HCT116 (cell line): ENCODE results near the gene DPF3. TPM values are rescaled to one million over a fixed set of nuclear protein-coding genes. Genes with fewer than 3 reads are reported as not detected.

Experiments used
- ATAC-seq: fragments of 200-7000 bp; cut with Tn5 transposase; 2 replicates; pipeline ENCODE4 v1.9.1; 2020; ENCODE audit warnings: mild to moderate bottlenecking, moderate library complexity
- BruUV-seq: library from RNA; stranded (reverse); fragments of 400-500 nt; replicated peaks from 2 replicates; lab custom pipeline; 2021; lab: Mats Ljungman, UMichigan
- CTCF ChIA-PET: fragments of 300-600 bp; sonication (Branson Sonifier 250); formaldehyde crosslinking; loops from one replicate; lab custom pipeline; 2021; ENCODE audit warnings: antibody characterized with exemption; lab: Charles Lee
- POLR2A ChIA-PET: fragments of 300-600, 350-600 bp; sonication (Branson Sonifier 250); formaldehyde crosslinking; loops from one replicate; lab custom pipeline; 2021; ENCODE audit warnings: antibody characterized with exemption; lab: Charles Lee
- RAD21 ChIA-PET, 2 experiments: fragments of 300-600 bp; sonication (Branson Sonifier 250); formaldehyde crosslinking; loops; one replicate each; lab custom pipeline; 2023; ENCODE audit warnings: low total read pairs in 2 of 2; ENCODE audit not compliant: uncharacterized antibody in 2 of 2, unreplicated experiment in 2 of 2, low non-redundant PET in 1 of 2; lab: Charles Lee
- DNase-seq: peaks from one replicate; pipeline ENCODE4 v3.0.0-alpha.2; 2010; ENCODE audit warnings: low read depth, low spot score
- H2AFZ ChIP-seq: fragments of 200-600 bp; shearing (Covaris generic), sonication (generic); 2 replicates; pipeline ENCODE4 v1.6.1; 2017; ENCODE audit warnings: low read depth, mixed run types, mixed read lengths, antibody characterized with exemption, low read length; ENCODE audit not compliant: poor library complexity, severe bottlenecking
- H3K27ac ChIP-seq: 2 replicates; pipeline ENCODE4 v1.5.1; 2012; ENCODE audit warnings: low read depth, low read length
- H3K27me3 ChIP-seq: fragments of 200-600 bp; sonication (generic); 2 replicates; pipeline ENCODE4 v1.6.1; 2016; ENCODE audit warnings: mixed run types, low read length, mixed read lengths; ENCODE audit not compliant: insufficient read depth
- H3K36me3 ChIP-seq, 2 experiments: fragments of 200-500 bp in 1 of 2; fragments of 200-600 bp in 1 of 2; sonication (Bioruptor generic) in 1 of 2; sonication (generic) in 1 of 2; 2 replicates each; pipeline versions ENCODE4 v1.5.1 to v1.6.1; 2014 to 2016; ENCODE audit warnings: low read length in 2 of 2, inconsistent platforms in 1 of 2, mixed read lengths in 1 of 2, mixed run types in 1 of 2; ENCODE audit not compliant: insufficient read depth in 2 of 2, control insufficient read depth in 1 of 2
- H3K4me1 ChIP-seq, 2 experiments: fragments of 200-600 bp in 1 of 2; sonication (generic) in 1 of 2; 2 replicates each; pipeline versions ENCODE4 v1.5.1 to v1.6.1; 2012 to 2017; ENCODE audit warnings: low read length in 2 of 2, inconsistent platforms in 1 of 2, mild to moderate bottlenecking in 1 of 2, mixed read lengths in 1 of 2, mixed run types in 1 of 2, moderate library complexity in 1 of 2; ENCODE audit not compliant: insufficient read depth in 2 of 2, control insufficient read depth in 1 of 2
- H3K4me2 ChIP-seq: fragments of 200-600 bp; sonication (generic); 2 replicates; pipeline ENCODE4 v1.6.1; 2017; ENCODE audit warnings: mixed run types, low read length, mixed read lengths
- H3K4me3 ChIP-seq, 2 experiments: fragments of 200-600 bp in 1 of 2; sonication (generic) in 1 of 2; replicated peaks in 1 of 2; 2 replicates each; pipeline ENCODE4 v1.5.1; 2011 to 2016; ENCODE audit warnings: low read length in 2 of 2, control low read depth in 1 of 2, low read depth in 1 of 2, mild to moderate bottlenecking in 1 of 2, mixed read lengths in 1 of 2, mixed run types in 1 of 2
- H3K79me2 ChIP-seq: fragments of 200-600 bp; sonication (generic); 2 replicates; pipeline ENCODE4 v1.6.1; 2017; ENCODE audit warnings: mild to moderate bottlenecking, mixed run types, low read length, moderate library complexity, mixed read lengths; ENCODE audit not compliant: insufficient read depth
- H3K9ac ChIP-seq: fragments of 200-600 bp; sonication (generic); 2 replicates; pipeline ENCODE4 v1.6.1; 2016; ENCODE audit warnings: low read length, mixed read lengths
- H3K9me2 ChIP-seq: fragments of 200-600 bp; sonication (generic), shearing (Covaris generic); 2 replicates; pipeline ENCODE4 v1.6.1; 2017; ENCODE audit warnings: mixed run types, mild to moderate bottlenecking, moderate library complexity; ENCODE audit not compliant: insufficient read depth
- H3K9me3 ChIP-seq, 2 experiments: fragments of 200-500 bp in 1 of 2; fragments of 200-600 bp in 1 of 2; sonication (Bioruptor generic) in 1 of 2; sonication (generic) in 1 of 2; 2 replicates each; pipeline ENCODE4 v1.6.1; 2014 to 2017; ENCODE audit warnings: low read length in 2 of 2, mixed read lengths in 2 of 2, inconsistent platforms in 1 of 2, low read depth in 1 of 2, mild to moderate bottlenecking in 1 of 2, mixed run types in 1 of 2, moderate library complexity in 1 of 2; ENCODE audit not compliant: control insufficient read depth in 1 of 2, insufficient read depth in 1 of 2
- H4K20me1 ChIP-seq: fragments of 200-600 bp; sonication (generic), shearing (Covaris generic); 2 replicates; pipeline ENCODE4 v1.6.1; 2017; ENCODE audit warnings: mixed run types, mild to moderate bottlenecking, moderate library complexity; ENCODE audit not compliant: insufficient read depth
- EZH2phosphoT487 ChIP-seq: fragments of 200-600 bp; IDR thresholded peaks from 2 replicates; pipeline ENCODE4 v1.6.1; 2018; ENCODE audit warnings: antibody characterized with exemption, borderline replicate concordance
- MAX ChIP-seq: IDR thresholded peaks from 2 replicates; pipeline ENCODE4 v1.6.1; 2012
- POLR2AphosphoS5 ChIP-seq: IDR thresholded peaks from 2 replicates; pipeline ENCODE4 v1.6.1; 2011; ENCODE audit warnings: mild to moderate bottlenecking, low read depth, low read length, moderate library complexity
- REST ChIP-seq: IDR thresholded peaks from 2 replicates; pipeline ENCODE4 v1.6.1; 2012; ENCODE audit warnings: low read depth
- ZBTB33 ChIP-seq: IDR thresholded peaks from 2 replicates; pipeline ENCODE4 v1.6.1; 2011; ENCODE audit warnings: mild to moderate bottlenecking, low read length, moderate library complexity; ENCODE audit not compliant: insufficient replicate concordance; ENCODE audit errors: extremely low read depth
- intact Hi-C: fragments of 100-400 bp; cut with micrococcal nuclease; formaldehyde crosslinking; loops from 2 replicates; pipeline ENCODE4 v1.10.0; 2022
- total RNA-seq: library from RNA; stranded (reverse); gene quantifications from one replicate; pipeline ENCODE4 v1.2.1, GENCODE V29; 2021; ENCODE audit not compliant: unreplicated experiment

The DPF3 gene
- total RNA-seq, 1 experiment from 2014 or later: 0.27 TPM

- TF ChIP-seq REST (no peak), ZBTB33 (no peak), MAX (no peak), POLR2AphosphoS5 (no peak)
Measured at GRCh38 chr14:72753879-72754400, 140.0 kb downstream of the DPF3 start (continued).

- no peaks in the 10 kb centered on the region for H3K9me3 ChIP-seq
- POLR2A ChIA-PET: no interaction called here
Measured at GRCh38 chr14:72753044-72753710, 140.7 kb downstream of the DPF3 start.

More at GRCh38 chr14:72753044-72753710, 140.7 kb downstream of the DPF3 start:
- H3K27ac ChIP-seq: no peak overlapping the region
- H3K4me2 ChIP-seq: no peak overlapping the region
- no peak for DNase-seq
- H4K20me1 ChIP-seq: no peaks in the 10 kb centered on the region
- ATAC-seq: no peak
- no peaks in the 10 kb centered on the region for H3K79me2 ChIP-seq
- no peak overlapping the region for H2AFZ ChIP-seq
- H3K4me1 ChIP-seq: no peaks in the 10 kb centered on the region
- intact Hi-C loops: no loop called here
- no peaks in the 10 kb centered on the region for H3K27me3 ChIP-seq
- no peaks in the 10 kb centered on the region for H3K9me2 ChIP-seq
- BruUV-seq: no TSS peak
- TF ChIP-seq EZH2phosphoT487: no peak
- TF ChIP-seq, all 23 proteins: peak for 0
- H3K4me3 ChIP-seq: no peak overlapping the region
- H3K36me3 ChIP-seq: no peaks in the 10 kb centered on the region
- CTCF ChIA-PET: no interaction called here
- H3K9ac ChIP-seq: no peak overlapping the region
- RAD21 ChIA-PET: no interaction called here
